ENCODE measurements around the gene LRBA. TPM values are rescaled to one million over a fixed set of nuclear protein-coding genes. Genes with fewer than 3 reads are reported as not detected.

Gene LRBA
- total and polyA plus RNA-seq, 7 donors, result 16.8 to 184 (median 91.1) TPM

- H3K9me3 ChIP-seq, result no peaks in the 10 kb centered on the region
- H3K27me3 ChIP-seq, result no peaks in the 10 kb centered on the region
- H3K4me3 ChIP-seq, result no peak overlapping the region
- TF ChIP-seq EP300 (IDR thresholded peaks at IDR 0.05) (no peak), POLR2A (IDR thresholded peaks at IDR 0.05) (no peak), POLR2AphosphoS5 (IDR thresholded peaks at IDR 0.05) (no peak), CTCF (IDR thresholded peaks at IDR 0.05) (no peak)
- no peaks in the 10 kb centered on the region for H3K36me3 ChIP-seq
- 86 to 94% methylated on average over 2 of the region's 2 CpGs for WGBS, 2 donors
- intact Hi-C loops (cut with DNase I), result no loop called here
- no peak for DNase-seq
- no peaks in the 10 kb centered on the region for H3K4me1 ChIP-seq
- no peak overlapping the region for H3K27ac ChIP-seq
Measured at GRCh38 chr4:150656891-150657290, 358.2 kb downstream of the LRBA start.

DNA sequence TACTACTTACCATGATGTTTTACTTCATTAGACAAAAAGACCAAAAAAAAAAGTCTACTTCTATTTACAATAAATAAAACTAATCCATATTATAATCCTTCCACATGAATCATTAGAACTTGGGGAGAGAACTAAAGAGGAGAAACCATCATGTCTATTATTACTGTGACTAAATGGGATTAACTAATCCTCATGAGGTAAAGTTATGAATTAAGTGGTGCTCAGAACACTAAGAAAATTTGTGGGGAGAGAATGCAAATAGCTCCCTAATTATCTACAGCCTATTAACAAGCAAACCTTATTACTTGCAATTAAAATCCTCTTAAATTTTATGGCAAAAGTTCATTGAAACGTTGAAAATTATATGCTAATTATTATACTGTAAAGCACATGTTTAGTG lies 364.3 kb downstream of the LRBA start:
- WGBS, 2 donors, result 70 to 75% methylated on average over 1 of the region's 1 CpG
- Histone ChIP-seq H3K36me3 (no peaks in the 10 kb centered on the region), H3K27me3 (no peaks in the 10 kb centered on the region), H3K9me3 (no peaks in the 10 kb centered on the region), H3K4me3 (no peak overlapping the region), H3K27ac (no peak overlapping the region), H3K4me1 (no peaks in the 10 kb centered on the region)
- no peak for TF ChIP-seq POLR2AphosphoS5 (IDR thresholded peaks at IDR 0.05)
- intact Hi-C loops (cut with DNase I), result no loop called here
- no peak for DNase-seq

DNA sequence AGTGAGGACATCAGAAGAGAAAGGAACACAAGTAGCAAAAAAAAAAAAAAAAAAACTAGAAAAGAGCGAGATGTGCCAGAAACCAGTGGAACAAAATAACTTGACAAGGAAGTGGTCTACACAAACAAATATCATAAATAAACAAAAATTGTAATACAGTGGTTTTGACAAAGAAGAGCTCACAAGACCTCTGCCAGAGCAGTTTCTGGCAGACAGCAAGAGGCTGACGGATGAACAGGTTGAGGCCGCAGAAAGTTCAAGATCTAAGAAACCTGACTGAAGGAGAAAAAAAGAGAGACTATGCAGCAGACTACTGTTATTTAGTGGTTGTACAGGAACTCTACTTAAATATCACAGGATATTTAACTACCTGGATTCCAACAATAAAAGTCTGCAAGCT lies 367.0 kb downstream of the LRBA start:
- no peaks in the 10 kb centered on the region for H3K4me1 ChIP-seq
- no peak for DNase-seq
- H3K4me3 ChIP-seq, result no peak overlapping the region
- no peaks in the 10 kb centered on the region for H3K9me3 ChIP-seq
- H3K27me3 ChIP-seq, result no peaks in the 10 kb centered on the region
- no peaks in the 10 kb centered on the region for H3K36me3 ChIP-seq
- intact Hi-C loops (cut with DNase I), result no loop called here
- H3K27ac ChIP-seq, result no peak overlapping the region
- 92 to 95% methylated on average over 3 of the region's 3 CpGs for WGBS, 2 donors
- TF ChIP-seq CTCF (IDR thresholded peaks at IDR 0.05) (no peak), EP300 (IDR thresholded peaks at IDR 0.05) (no peak)

DNA sequence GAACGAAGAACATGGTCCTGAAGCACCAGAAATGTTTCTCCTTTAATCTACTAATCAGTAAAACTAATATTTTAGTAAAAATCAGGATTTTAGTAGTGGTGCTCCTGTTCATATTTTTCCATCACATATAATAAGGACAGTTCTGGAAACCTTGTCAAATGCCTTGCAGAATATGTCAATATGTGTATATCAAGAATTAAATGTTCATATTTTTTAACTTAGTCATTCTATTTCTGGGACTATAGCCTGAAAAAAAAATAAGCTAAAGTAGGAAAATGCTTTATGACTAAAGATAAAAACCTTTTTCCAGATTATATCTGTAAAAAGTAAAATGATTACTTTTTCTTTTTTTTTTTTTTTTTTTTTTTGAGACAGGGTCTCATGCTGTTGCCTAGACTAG lies 368.1 kb downstream of the LRBA start:
- intact Hi-C loops (cut with DNase I), result no loop called here
- no peaks in the 10 kb centered on the region for H3K4me1 ChIP-seq
- H3K9me3 ChIP-seq, result no peaks in the 10 kb centered on the region
- no peak overlapping the region for H3K27ac ChIP-seq
- no peak for DNase-seq
- TF ChIP-seq CTCF (IDR thresholded peaks at IDR 0.05) (no peak), EP300 (IDR thresholded peaks at IDR 0.05) (no peak), POLR2A (IDR thresholded peaks at IDR 0.05) (no peak), POLR2AphosphoS5 (IDR thresholded peaks at IDR 0.05) (no peak)
- H3K36me3 ChIP-seq, result no peaks in the 10 kb centered on the region
- no peaks in the 10 kb centered on the region for H3K27me3 ChIP-seq
- WGBS, 2 donors, result 93 to 98% methylated on average over 1 of the region's 1 CpG
- no peak overlapping the region for H3K4me3 ChIP-seq

GRCh38 chr4:150641612-150642011 lies 373.5 kb downstream of the LRBA start:
- intact Hi-C loops (cut with DNase I), result no loop called here
- H3K4me1 ChIP-seq, result no peaks in the 10 kb centered on the region
- TF ChIP-seq CTCF (IDR thresholded peaks at IDR 0.05), result no peak
- TF ChIP-seq POLR2A (IDR thresholded peaks at IDR 0.05), result no peak
- no peak for TF ChIP-seq POLR2AphosphoS5 (IDR thresholded peaks at IDR 0.05)
- TF ChIP-seq EP300 (IDR thresholded peaks at IDR 0.05), result no peak
- H3K27me3 ChIP-seq, result no peaks in the 10 kb centered on the region
- H3K9me3 ChIP-seq, result peaks cover 0 to 2% (median 0%) of the 10 kb centered on the region in 4 donors
- H3K27ac ChIP-seq, result no peak overlapping the region
- DNase-seq, result no peak
- H3K36me3 ChIP-seq, result no peaks in the 10 kb centered on the region
- no peak overlapping the region for H3K4me3 ChIP-seq
